ENCODE results near the gene VILL.
"Not testable (repeated sequence)": the region's sequence is repeated elsewhere in the genome, so short reads cannot be mapped to it uniquely, and the experiment has no call there.

DNA sequence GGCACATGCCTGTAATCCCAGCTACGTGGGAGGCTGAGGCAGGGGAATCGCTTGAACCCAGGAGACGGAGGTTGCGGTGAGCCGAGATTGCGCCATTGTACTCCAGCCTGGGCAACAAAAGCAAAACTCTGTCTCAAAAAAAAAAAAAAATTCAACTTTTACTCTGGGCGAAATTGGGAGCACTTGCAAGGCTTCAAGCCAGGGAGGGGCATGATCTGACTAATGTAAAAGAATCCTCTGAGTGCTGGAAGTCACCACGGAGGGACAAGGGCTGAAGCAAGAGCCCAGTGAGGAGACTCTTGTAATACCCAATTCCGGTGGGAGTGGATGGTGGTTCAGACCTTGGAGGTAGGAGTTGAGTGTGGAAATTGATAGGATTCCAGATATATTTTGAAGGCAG is 43.7 kb downstream of the VILL start:
- TF ChIP-seq POLR2A (IDR thresholded peaks at IDR 0.05; ENCODE audit: low read depth, low read length); POLR2AphosphoS5 (IDR thresholded peaks at IDR 0.05; ENCODE audit: insufficient read depth, low read depth, low read length); EZH2 (IDR thresholded peaks at IDR 0.05; ENCODE audit: borderline replicate concordance, low read depth, low read length, severe bottlenecking); FOS (IDR thresholded peaks at IDR 0.05; ENCODE audit: borderline replicate concordance, insufficient read depth, low read length): not testable (repeated sequence)
- TF ChIP-seq, protein P1, sequence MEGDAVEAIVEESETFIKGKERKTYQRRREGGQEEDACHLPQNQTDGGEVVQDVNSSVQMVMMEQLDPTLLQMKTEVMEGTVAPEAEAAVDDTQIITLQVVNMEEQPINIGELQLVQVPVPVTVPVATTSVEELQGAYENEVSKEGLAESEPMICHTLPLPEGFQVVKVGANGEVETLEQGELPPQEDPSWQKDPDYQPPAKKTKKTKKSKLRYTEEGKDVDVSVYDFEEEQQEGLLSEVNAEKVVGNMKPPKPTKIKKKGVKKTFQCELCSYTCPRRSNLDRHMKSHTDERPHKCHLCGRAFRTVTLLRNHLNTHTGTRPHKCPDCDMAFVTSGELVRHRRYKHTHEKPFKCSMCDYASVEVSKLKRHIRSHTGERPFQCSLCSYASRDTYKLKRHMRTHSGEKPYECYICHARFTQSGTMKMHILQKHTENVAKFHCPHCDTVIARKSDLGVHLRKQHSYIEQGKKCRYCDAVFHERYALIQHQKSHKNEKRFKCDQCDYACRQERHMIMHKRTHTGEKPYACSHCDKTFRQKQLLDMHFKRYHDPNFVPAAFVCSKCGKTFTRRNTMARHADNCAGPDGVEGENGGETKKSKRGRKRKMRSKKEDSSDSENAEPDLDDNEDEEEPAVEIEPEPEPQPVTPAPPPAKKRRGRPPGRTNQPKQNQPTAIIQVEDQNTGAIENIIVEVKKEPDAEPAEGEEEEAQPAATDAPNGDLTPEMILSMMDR (IDR thresholded peaks at IDR 0.05; ENCODE audit: extremely low read depth in 1 of 2, insufficient read depth in 1 of 2, low read depth in 1 of 2, low read length in 2 of 2), result not testable (repeated sequence)
- TF ChIP-seq, protein P2, sequence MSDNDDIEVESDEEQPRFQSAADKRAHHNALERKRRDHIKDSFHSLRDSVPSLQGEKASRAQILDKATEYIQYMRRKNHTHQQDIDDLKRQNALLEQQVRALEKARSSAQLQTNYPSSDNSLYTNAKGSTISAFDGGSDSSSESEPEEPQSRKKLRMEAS (IDR thresholded peaks at IDR 0.05; ENCODE audit: insufficient read depth, insufficient read length), result not testable (repeated sequence)
